ENCODE results near the gene CAMK1D.
"Not testable (repeated sequence)": the region's sequence is repeated elsewhere in the genome, so short reads cannot be mapped to it uniquely, and the experiment has no call there.

The CAMK1D gene

GRCh38 chr10:12474727-12475412 is 125.5 kb downstream of the CAMK1D start:
- in situ Hi-C loops (cut with HindIII; ENCODE audit: low pct_ligation_motif_present, low pct_unique_long_range_greater_than_20kb, low sequenced_read_pairs), result no loop called here
- DNase-seq, result no peak

GRCh38 chr10:12476656-12477055 is 127.3 kb downstream of the CAMK1D start:
- DNase-seq, result no peak
- in situ Hi-C loops (cut with HindIII; ENCODE audit: low pct_ligation_motif_present, low pct_unique_long_range_greater_than_20kb, low sequenced_read_pairs), result no loop called here

GRCh38 chr10:12479437-12479844 is 130.1 kb downstream of the CAMK1D start:
- DNase-seq, result no peak
- in situ Hi-C loops (cut with HindIII; ENCODE audit: low pct_ligation_motif_present, low pct_unique_long_range_greater_than_20kb, low sequenced_read_pairs), result no loop called here

GRCh38 chr10:12479924-12480323 is 130.6 kb downstream of the CAMK1D start:
- in situ Hi-C loops (cut with HindIII; ENCODE audit: low pct_ligation_motif_present, low pct_unique_long_range_greater_than_20kb, low sequenced_read_pairs), result no loop called here

GRCh38 chr10:12480440-12480839 is 131.1 kb downstream of the CAMK1D start:
- in situ Hi-C loops (cut with HindIII; ENCODE audit: low pct_ligation_motif_present, low pct_unique_long_range_greater_than_20kb, low sequenced_read_pairs), result no loop called here
- no peak for DNase-seq

More at GRCh38 chr10:12479924-12480323, 130.6 kb downstream of the CAMK1D start:
- DNase-seq, result no peak

GRCh38 chr10:12481924-12482323 is 132.6 kb downstream of the CAMK1D start:
- DNase-seq, result no peak
- in situ Hi-C loops (cut with HindIII; ENCODE audit: low pct_ligation_motif_present, low pct_unique_long_range_greater_than_20kb, low sequenced_read_pairs), result no loop called here

- DNase-seq, result no peak
- in situ Hi-C loops (cut with HindIII; ENCODE audit: low pct_ligation_motif_present, low pct_unique_long_range_greater_than_20kb, low sequenced_read_pairs), result no loop called here
Observed at GRCh38 chr10:12482587-12482986, 133.2 kb downstream of the CAMK1D start.

GRCh38 chr10:12484002-12484918 is 134.9 kb downstream of the CAMK1D start:
- DNase-seq, result no peak
- in situ Hi-C loops (cut with HindIII; ENCODE audit: low pct_ligation_motif_present, low pct_unique_long_range_greater_than_20kb, low sequenced_read_pairs), result no loop called here

- no peak for DNase-seq
- in situ Hi-C loops (cut with HindIII; ENCODE audit: low pct_ligation_motif_present, low pct_unique_long_range_greater_than_20kb, low sequenced_read_pairs), result no loop called here
Observed at GRCh38 chr10:12484941-12485805, 135.8 kb downstream of the CAMK1D start.

GRCh38 chr10:12487366-12487765 is 138.0 kb downstream of the CAMK1D start:
- no peak for DNase-seq
- in situ Hi-C loops (cut with HindIII; ENCODE audit: low pct_ligation_motif_present, low pct_unique_long_range_greater_than_20kb, low sequenced_read_pairs), result no loop called here

- in situ Hi-C loops (cut with HindIII; ENCODE audit: low pct_ligation_motif_present, low pct_unique_long_range_greater_than_20kb, low sequenced_read_pairs), result no loop called here
- DNase-seq, result no peak
Observed at GRCh38 chr10:12488626-12489025, 139.3 kb downstream of the CAMK1D start.

GRCh38 chr10:12489357-12489756 is 140.0 kb downstream of the CAMK1D start:
- no peak for DNase-seq
- in situ Hi-C loops (cut with HindIII; ENCODE audit: low pct_ligation_motif_present, low pct_unique_long_range_greater_than_20kb, low sequenced_read_pairs), result no loop called here

- in situ Hi-C loops (cut with HindIII; ENCODE audit: low pct_ligation_motif_present, low pct_unique_long_range_greater_than_20kb, low sequenced_read_pairs), result no loop called here
- no peak for DNase-seq
Observed at GRCh38 chr10:12489806-12490205, 140.5 kb downstream of the CAMK1D start.

- no peak for DNase-seq
- in situ Hi-C loops (cut with HindIII; ENCODE audit: low pct_ligation_motif_present, low pct_unique_long_range_greater_than_20kb, low sequenced_read_pairs), result no loop called here
Observed at GRCh38 chr10:12490963-12491362, 141.6 kb downstream of the CAMK1D start.

GRCh38 chr10:12491491-12491890 is 142.1 kb downstream of the CAMK1D start:
- no peak for DNase-seq
- in situ Hi-C loops (cut with HindIII; ENCODE audit: low pct_ligation_motif_present, low pct_unique_long_range_greater_than_20kb, low sequenced_read_pairs), result no loop called here

GRCh38 chr10:12492016-12492415 is 142.7 kb downstream of the CAMK1D start:
- DNase-seq, result no peak
- in situ Hi-C loops (cut with HindIII; ENCODE audit: low pct_ligation_motif_present, low pct_unique_long_range_greater_than_20kb, low sequenced_read_pairs), result no loop called here

GRCh38 chr10:12497046-12497445 is 147.7 kb downstream of the CAMK1D start:
- in situ Hi-C loops (cut with HindIII; ENCODE audit: low pct_ligation_motif_present, low pct_unique_long_range_greater_than_20kb, low sequenced_read_pairs); DNase-seq: not testable (repeated sequence)

- no peak for DNase-seq
- in situ Hi-C loops (cut with HindIII; ENCODE audit: low pct_ligation_motif_present, low pct_unique_long_range_greater_than_20kb, low sequenced_read_pairs), result no loop called here
Observed at GRCh38 chr10:12499076-12499986, 150.0 kb downstream of the CAMK1D start.
